Hepatocyte (in vitro differentiated cells): Measurements from ENCODE around the gene MKNK2. TPM values are rescaled to one million over a fixed set of nuclear protein-coding genes. Genes with fewer than 3 reads are reported as not detected.

Experiments used
- DNase-seq: peaks from one replicate; pipeline ENCODE4 v3.0.0-alpha.2; 2016; ENCODE audit warnings: low spot score
- H2AFZ ChIP-seq: fragments of 200-600 bp; sonication (generic); 2 replicates; pipeline ENCODE4 v1.6.0; 2016; ENCODE audit warnings: antibody characterized with exemption, mild to moderate bottlenecking
- H3K27ac ChIP-seq: fragments of 200-600 bp; sonication (generic); 2 replicates; pipeline ENCODE4 v1.5.1; 2016; ENCODE audit warnings: mild to moderate bottlenecking
- H3K27me3 ChIP-seq: fragments of 200-600 bp; sonication (generic); 2 replicates; pipeline ENCODE4 v1.6.1; 2016
- H3K36me3 ChIP-seq: fragments of 200-600 bp; sonication (generic); replicated peaks from 2 replicates; pipeline ENCODE4 v1.5.1; 2016; ENCODE audit warnings: low read depth; ENCODE audit not compliant: insufficient read depth
- H3K4me1 ChIP-seq: fragments of 200-600 bp; sonication (generic); 2 replicates; pipeline ENCODE4 v1.5.1; 2016; ENCODE audit warnings: mild to moderate bottlenecking, moderate library complexity; ENCODE audit not compliant: insufficient read depth
- H3K4me2 ChIP-seq: fragments of 200-600 bp; sonication (generic); 2 replicates; pipeline ENCODE4 v1.6.0; 2016
- H3K4me3 ChIP-seq: fragments of 200-600 bp; sonication (generic); 2 replicates; pipeline ENCODE4 v1.5.1; 2016; ENCODE audit warnings: mild to moderate bottlenecking
- H3K79me2 ChIP-seq: fragments of 200-600 bp; sonication (generic); 2 replicates; pipeline ENCODE4 v1.6.0; 2017; ENCODE audit warnings: mild to moderate bottlenecking
- H3K9me2 ChIP-seq: fragments of 200-600 bp; sonication (generic); replicated peaks from 2 replicates; pipeline ENCODE4 v1.6.0; 2017; ENCODE audit warnings: mild to moderate bottlenecking; ENCODE audit not compliant: insufficient read depth
- H3K9me3 ChIP-seq: fragments of 200-600 bp; sonication (generic); 2 replicates; pipeline ENCODE4 v1.5.1; 2016; ENCODE audit warnings: low read depth, mild to moderate bottlenecking
- H4K20me1 ChIP-seq: fragments of 200-600 bp; sonication (generic); 2 replicates; pipeline ENCODE4 v1.6.0; 2016; ENCODE audit warnings: mild to moderate bottlenecking; ENCODE audit not compliant: insufficient read depth, poor library complexity, severe bottlenecking
- EZH2 ChIP-seq: fragments of 200-600 bp; sonication (generic); IDR thresholded peaks from 2 replicates; pipeline ENCODE4 v1.6.1; 2016; ENCODE audit warnings: antibody characterized with exemption, mild to moderate bottlenecking, borderline replicate concordance
- EZH2phosphoT487 ChIP-seq: fragments of 200-600 bp; sonication (generic); IDR thresholded peaks from one replicate; pipeline ENCODE4 v1.6.1; 2018; ENCODE audit warnings: antibody characterized with exemption, mild to moderate bottlenecking, low read depth, moderate library complexity; ENCODE audit not compliant: unreplicated experiment, severe bottlenecking
- WGBS: methylation state at CpG from one replicate; pipeline ENCODE4 v1.1.6; 2016; ENCODE audit warnings: low lambda C conversion rate; ENCODE audit errors: missing lambda C conversion rate; 5-methylcytosine and 5-hydroxymethylcytosine counted together
- polyA plus RNA-seq: library from polyadenylated mRNA; unstranded; fragments of >200 nt; fragmentation: Nextera tagmentation; extraction: Ambion mirVana; gene quantifications from 2 replicates; pipeline ENCODE4 v1.2.1, GENCODE V29; 2016
- total RNA-seq: library from RNA; depleted of rRNA; stranded (reverse); fragments of >200 nt; gene quantifications from 2 replicates; pipeline ENCODE4 v1.2.3, GENCODE V29; 2014
- TF ChIP-seq, protein P1 (sequence below): fragments of 200-600 bp; sonication (generic); IDR thresholded peaks from 2 replicates; pipeline ENCODE4 v1.5.1; 2016; ENCODE audit warnings: antibody characterized with exemption, mild to moderate bottlenecking; ENCODE audit not compliant: poor library complexity

MKNK2 gene
- total and polyA plus RNA-seq, 2 experiments from 2014 or later, result 90.4 to 136 TPM

GRCh38 chr19:2083174-2083854 lies 32.3 kb upstream of the MKNK2 start:
- H3K4me3 ChIP-seq, result no peak overlapping the region
- H4K20me1 ChIP-seq, result no peaks in the 10 kb centered on the region
- no peaks in the 10 kb centered on the region for H3K9me3 ChIP-seq
- TF ChIP-seq, protein P1, sequence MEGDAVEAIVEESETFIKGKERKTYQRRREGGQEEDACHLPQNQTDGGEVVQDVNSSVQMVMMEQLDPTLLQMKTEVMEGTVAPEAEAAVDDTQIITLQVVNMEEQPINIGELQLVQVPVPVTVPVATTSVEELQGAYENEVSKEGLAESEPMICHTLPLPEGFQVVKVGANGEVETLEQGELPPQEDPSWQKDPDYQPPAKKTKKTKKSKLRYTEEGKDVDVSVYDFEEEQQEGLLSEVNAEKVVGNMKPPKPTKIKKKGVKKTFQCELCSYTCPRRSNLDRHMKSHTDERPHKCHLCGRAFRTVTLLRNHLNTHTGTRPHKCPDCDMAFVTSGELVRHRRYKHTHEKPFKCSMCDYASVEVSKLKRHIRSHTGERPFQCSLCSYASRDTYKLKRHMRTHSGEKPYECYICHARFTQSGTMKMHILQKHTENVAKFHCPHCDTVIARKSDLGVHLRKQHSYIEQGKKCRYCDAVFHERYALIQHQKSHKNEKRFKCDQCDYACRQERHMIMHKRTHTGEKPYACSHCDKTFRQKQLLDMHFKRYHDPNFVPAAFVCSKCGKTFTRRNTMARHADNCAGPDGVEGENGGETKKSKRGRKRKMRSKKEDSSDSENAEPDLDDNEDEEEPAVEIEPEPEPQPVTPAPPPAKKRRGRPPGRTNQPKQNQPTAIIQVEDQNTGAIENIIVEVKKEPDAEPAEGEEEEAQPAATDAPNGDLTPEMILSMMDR, result no peak
- TF ChIP-seq EZH2phosphoT487 (no peak), EZH2 (no peak)
- H2AFZ ChIP-seq, result no peak overlapping the region
- no peak for DNase-seq
- H3K79me2 ChIP-seq, result peaks cover 19% of the 10 kb centered on the region
- H3K4me2 ChIP-seq, result no peak overlapping the region
- H3K4me1 ChIP-seq, result no peaks in the 10 kb centered on the region
- no peaks in the 10 kb centered on the region for H3K27me3 ChIP-seq
- no peak overlapping the region for H3K27ac ChIP-seq
- WGBS, result 91% methylated on average over 20 of the region's 20 CpGs
- no peaks in the 10 kb centered on the region for H3K36me3 ChIP-seq
- H3K9me2 ChIP-seq, result no peaks in the 10 kb centered on the region

GRCh38 chr19:2081873-2082810 lies 31.1 kb upstream of the MKNK2 start:
- no peak for DNase-seq
- H2AFZ ChIP-seq, result no peak overlapping the region
- WGBS, result 96% methylated on average over 30 of the region's 30 CpGs
- no peaks in the 10 kb centered on the region for H3K27me3 ChIP-seq
- H3K4me3 ChIP-seq, result no peak overlapping the region
- TF ChIP-seq EZH2 (no peak), EZH2phosphoT487 (no peak)
- TF ChIP-seq, protein P1, result no peak
- no peaks in the 10 kb centered on the region for H3K9me3 ChIP-seq
- H3K4me1 ChIP-seq, result no peaks in the 10 kb centered on the region
- H4K20me1 ChIP-seq, result no peaks in the 10 kb centered on the region
- no peak overlapping the region for H3K4me2 ChIP-seq
- peaks cover 8% of the 10 kb centered on the region for H3K79me2 ChIP-seq
- H3K9me2 ChIP-seq, result no peaks in the 10 kb centered on the region
- no peak overlapping the region for H3K27ac ChIP-seq
- H3K36me3 ChIP-seq, result no peaks in the 10 kb centered on the region

GRCh38 chr19:2080336-2080988 lies 29.4 kb upstream of the MKNK2 start:
- WGBS, result 89% methylated on average over 23 of the region's 23 CpGs
- DNase-seq, result no peak
- H3K9me3 ChIP-seq, result no peaks in the 10 kb centered on the region
- no peaks in the 10 kb centered on the region for H3K27me3 ChIP-seq
- no peak overlapping the region for H3K4me2 ChIP-seq
- H3K9me2 ChIP-seq, result no peaks in the 10 kb centered on the region
- H3K36me3 ChIP-seq, result no peaks in the 10 kb centered on the region
- H3K4me1 ChIP-seq, result no peaks in the 10 kb centered on the region
- H4K20me1 ChIP-seq, result no peaks in the 10 kb centered on the region
- TF ChIP-seq EZH2, result no peak
- TF ChIP-seq, protein P1, result no peak
- H3K79me2 ChIP-seq, result peaks cover 4% of the 10 kb centered on the region
- H3K27ac ChIP-seq, result no peak overlapping the region
- H3K4me3 ChIP-seq, result no peak overlapping the region
- H2AFZ ChIP-seq, result no peak overlapping the region
